GOT3 (cell line): ENCODE data around the gene PRPF39.
"Not testable (repeated sequence)": the region's sequence is repeated elsewhere in the genome, so short reads cannot be mapped to it uniquely, and the experiment has no call there.

Experiments
- DNase-seq: peaks from one replicate; lab custom pipeline; 2025; ENCODE audit warnings: mixed read lengths; lab: John Stamatoyannopoulos, UW

The PRPF39 gene, protein sequence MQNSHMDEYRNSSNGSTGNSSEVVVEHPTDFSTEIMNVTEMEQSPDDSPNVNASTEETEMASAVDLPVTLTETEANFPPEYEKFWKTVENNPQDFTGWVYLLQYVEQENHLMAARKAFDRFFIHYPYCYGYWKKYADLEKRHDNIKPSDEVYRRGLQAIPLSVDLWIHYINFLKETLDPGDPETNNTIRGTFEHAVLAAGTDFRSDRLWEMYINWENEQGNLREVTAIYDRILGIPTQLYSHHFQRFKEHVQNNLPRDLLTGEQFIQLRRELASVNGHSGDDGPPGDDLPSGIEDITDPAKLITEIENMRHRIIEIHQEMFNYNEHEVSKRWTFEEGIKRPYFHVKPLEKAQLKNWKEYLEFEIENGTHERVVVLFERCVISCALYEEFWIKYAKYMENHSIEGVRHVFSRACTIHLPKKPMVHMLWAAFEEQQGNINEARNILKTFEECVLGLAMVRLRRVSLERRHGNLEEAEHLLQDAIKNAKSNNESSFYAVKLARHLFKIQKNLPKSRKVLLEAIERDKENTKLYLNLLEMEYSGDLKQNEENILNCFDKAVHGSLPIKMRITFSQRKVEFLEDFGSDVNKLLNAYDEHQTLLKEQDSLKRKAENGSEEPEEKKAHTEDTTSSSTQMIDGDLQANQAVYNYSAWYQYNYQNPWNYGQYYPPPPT

DNA sequence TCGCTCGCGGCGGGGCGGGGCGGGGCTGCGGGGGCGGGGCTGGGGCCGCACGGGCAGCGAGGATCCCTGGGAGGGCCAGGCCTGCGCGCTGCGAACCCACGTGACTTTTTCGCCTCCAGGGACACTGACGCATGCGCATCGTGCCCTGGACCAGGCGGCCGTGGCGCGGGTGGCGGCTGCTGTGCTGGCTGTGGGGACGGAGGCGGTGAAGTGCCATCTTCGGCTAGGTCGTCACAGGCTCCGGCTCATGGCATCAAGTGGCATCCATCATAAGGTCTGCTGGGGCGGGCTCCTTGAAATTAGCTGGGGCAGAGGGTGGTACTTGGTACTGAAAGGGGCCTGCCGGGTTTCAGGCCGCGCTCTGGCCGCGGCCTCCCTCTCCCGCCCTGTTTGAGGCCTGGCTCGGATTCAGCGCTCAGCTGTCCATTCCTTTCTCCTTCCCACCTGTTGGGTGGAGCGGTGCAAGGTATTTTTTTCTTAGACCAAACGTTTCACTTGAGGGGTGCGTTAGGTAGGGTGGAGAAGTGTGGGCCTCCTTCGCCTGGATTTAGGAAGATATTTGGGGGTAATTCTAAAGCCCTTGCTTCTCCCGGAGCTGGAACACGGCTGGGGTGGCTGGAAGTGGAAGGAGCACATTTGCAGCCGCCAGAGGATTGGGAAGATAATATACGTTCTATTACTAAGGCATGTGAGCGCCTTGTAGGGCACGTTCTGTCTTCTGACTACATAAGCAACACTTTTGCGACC lies at the start of gene PRPF39:
Gene PRPF39 (plus strand): TSS at position 141 of the 747 bp plus-strand sequence. CDS start 11,124 bp downstream, outside the sequence.
- peak; percentile 57 for DNase-seq

DNA sequence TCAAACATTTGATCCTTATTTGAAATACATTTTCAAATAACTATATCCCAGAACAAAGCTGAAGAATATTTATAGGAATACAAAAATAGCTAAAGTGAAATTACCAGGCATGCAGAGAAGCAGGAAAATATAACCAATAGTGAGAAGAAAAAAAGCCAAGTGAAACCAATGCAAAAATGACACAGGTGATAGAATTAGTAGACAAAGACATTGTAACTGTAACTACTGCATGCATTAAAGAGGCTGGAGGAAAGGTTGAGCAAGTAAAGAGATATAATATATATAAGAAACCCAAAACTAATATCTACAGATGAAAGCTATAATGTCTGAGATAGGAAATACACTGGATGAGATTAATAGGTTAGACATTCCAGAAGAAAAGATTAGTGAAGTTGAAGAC lies 49.2 kb upstream of the PRPF39 start:
- DNase-seq = no peak

DNA sequence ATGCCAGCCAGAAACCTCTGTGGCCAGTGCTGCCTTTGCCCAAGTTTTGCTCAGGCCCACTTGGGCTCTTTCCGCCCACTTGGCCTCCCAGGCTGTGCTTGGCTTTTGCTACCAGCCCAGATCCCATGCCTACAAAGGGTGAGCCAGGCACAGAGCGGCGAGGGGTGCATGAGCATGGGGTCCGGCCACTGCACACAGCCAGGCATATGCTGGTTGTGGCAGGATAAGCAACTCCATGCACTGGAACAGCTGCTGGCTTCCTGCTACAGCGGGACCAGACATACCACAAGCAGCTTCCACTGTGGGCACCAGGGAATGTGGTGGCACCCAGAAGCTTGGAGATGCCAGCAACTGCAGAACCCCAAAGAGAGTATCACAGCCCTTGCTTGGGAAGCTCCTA lies 45.7 kb upstream of the PRPF39 start:
- DNase-seq = no peak

DNA sequence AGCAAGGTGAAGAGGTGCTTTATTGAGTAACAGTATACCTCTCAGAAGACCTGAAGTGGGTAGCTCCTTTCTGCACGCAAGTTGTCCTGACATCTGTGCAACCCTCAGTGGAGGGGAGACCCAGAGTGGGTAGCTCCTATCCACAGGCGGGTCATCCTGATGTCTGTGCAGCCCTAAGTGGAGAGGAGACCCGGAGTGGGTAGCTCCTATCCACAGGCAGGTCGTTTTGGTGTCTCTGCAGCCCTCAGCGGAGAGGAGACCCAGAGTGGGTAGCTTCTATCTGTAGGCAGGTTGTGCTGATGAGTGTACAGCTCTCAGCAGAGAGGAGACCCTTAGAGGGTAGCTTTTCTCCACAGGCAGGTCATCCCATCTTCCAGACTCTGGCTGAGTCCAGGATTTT lies 45.1 kb upstream of the PRPF39 start:
- no peak for DNase-seq

DNA sequence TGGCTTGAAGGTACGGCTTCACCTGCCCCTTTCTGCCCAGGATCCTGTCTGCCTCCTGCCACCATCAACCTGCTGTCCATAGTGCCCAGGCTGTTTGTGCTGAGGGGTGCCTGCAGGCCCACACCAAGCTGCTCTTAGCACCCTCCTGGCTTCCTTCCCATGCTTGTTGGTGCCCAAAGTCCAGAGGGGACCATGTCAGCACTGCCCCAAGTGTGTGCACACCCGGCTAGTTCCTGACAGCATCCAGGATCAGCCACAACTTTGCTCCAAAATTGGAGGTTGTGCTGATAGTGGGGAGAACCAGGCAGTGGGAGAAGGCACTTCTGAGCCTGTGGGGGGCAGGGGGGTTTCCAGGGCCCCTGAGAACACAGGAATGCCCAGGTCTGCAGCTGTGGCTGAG lies 44.5 kb upstream of the PRPF39 start:
- no peak for DNase-seq

DNA sequence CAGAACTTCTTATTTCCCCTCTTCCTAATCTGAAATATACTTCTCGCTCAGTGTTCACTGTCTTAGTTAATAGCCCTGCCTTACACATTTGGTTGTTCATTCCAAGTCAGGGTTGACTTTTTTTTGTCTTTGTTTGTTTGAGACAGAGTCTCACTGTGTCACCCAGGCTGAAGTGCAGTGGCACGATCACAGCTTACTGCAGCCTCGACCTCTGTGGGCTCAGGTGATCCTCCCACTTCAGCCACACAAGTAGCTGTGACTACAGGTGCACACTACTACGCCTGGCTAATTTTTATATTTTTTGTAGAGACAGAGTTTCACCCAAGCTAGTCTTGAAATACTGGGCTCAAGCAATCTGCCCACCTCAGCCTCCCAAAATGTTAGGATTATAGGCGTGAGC lies 42.3 kb upstream of the PRPF39 start:
- no peak for DNase-seq

DNA sequence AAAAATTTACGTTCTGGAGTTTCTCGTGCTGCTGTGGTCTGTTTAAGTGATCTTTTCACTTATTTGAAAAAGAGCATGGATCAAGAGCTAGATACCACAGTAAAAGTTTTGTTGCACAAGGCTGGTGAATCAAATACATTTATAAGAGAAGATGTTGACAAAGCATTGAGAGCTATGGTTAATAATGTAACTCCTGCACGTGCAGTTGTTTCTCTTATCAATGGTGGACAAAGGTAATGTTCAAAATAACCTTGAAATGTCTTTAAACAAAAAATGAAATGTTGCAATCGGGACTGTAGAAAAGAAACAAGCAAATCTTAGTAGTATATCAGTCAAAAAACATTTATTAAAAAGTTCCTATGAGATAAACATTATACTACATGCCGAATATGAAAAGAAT lies 39.3 kb upstream of the PRPF39 start:
- DNase-seq = no peak

DNA sequence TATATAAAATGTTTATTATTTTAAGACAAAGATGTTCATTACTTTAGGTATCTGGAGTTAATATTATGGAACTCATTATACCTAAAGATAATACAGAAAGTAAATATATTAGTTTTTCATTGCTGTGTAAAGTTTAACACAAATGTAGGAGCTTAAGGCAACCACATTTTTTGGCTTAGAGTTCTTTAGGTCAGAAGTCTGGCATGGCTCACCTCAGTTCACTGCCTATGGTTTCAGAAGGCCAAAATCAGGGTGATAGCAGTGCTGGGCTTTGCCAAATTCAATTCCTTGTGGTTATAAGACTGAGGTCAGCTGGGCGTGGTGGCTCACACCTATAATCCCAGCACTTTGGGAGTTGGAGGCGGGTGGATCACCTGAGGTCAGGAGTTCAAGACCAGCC lies 35.5 kb upstream of the PRPF39 start:
- no peak for DNase-seq

DNA sequence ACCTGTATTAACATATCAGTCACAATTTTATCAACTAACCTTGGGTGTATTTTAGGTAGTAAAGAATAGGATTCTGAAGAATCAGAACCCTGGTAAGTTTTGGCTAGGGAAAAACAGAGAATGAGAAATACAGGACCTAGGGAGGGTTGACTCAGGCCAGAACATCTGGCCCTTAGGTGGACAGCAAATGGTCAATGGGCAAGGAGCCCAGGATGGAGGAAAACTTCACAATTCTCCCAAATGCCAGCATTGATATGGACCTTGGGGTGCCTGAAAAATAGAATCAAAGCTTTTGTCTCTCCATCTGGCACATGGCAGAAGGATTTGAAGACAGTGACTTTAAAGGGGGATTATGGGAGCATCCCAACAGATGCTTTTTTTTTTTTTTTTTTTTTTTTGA lies 32.7 kb upstream of the PRPF39 start:
- no peak for DNase-seq

DNA sequence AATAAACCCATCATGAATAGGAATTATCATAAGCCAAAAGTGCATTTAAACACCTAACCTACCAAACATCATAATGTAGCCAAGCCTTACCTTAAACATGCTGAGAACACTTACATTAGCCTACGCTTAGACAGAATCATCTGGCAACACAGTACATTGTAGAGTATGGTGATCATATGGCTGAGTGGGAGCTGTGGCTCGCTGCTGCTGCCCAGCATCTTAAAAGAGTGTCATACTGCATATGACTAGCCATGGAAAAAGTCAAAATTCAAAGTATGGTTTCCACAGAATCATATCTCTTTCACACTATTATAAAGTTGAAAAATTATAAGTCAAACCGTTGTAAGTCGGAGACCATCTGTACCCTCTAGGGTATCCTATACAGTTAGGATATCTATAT lies 32.0 kb upstream of the PRPF39 start:
- no peak for DNase-seq

DNA sequence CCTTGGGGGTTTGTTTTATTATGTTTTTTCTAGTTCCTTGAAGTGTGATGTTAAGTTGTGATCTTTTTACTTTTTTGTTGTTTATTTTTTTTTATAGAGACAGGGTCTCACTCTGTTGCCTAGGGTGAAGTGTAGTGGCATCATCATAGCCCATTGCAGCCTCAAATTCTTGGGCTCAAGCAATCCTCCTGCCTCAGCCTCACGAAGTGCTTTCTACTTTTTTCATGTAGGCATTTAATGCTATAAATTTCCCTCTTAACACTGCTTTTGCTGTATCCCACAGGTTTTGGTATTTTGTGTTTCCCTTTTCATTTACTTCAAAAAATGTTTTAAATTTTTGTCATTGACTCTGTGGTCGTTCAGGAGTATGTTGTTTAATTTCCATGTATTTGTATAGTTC lies 26.6 kb upstream of the PRPF39 start:
- DNase-seq = no peak

DNA sequence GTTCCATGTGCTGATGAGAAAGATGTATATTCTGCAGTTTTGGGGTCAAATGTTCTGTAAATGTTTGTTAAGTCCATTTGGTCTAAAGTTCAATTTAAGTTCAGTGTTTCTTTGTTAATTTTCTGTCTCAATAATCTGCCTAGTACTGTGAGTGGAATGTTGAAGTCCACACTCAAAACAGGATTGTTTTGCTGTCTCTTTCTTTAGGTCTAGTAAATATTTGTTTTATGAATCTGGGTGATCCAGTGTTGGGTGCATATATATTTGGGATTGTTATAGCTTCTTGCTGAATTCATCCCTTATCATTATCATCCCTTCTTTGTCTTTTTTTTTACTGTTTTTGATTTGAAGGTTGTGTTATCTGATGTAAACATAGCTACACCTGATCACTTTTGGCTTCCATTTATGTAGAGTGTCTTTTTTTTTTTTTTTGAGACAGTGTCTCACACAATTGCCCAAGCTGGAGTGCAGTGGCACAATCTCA lies 26.0 kb upstream of the PRPF39 start:
- DNase-seq = no peak

DNA sequence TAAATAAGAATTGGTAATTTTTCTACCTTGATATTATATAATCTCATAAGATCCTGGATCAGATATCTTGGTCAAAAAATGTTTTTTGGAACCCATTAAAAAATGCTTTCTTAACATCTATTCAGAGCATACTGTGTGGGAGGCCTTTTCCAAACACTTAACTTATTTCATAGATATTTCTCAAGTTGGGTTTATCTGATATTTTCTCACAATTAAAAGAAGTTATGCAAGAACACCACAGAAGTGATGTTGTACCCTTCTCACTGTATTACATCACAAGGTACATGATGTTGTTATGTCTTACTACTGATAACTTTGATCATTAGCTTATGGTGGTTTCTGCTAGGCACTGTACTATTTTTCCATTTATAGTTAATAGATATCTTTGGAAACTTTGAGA lies 23.4 kb upstream of the PRPF39 start:
- DNase-seq = no peak

DNA sequence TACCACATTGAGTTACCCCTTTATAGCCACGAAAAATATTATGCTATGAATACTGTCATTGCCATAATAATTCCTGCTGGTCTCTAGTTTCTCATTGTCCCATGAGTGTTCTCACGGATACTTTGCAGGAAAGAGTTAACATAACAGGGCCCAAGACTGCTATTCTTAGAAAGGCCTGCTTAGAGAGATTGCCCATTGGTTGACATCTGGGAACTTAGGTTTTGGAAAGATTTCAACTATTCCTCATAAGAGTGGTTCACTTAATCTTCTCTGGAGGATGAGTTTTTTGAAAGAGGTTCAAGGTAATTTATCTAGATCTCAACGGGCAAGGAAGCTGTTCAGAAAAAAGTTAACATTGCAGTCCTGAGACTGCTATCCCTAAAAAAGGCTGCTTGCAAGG lies 18.4 kb upstream of the PRPF39 start:
- no peak for DNase-seq

DNA sequence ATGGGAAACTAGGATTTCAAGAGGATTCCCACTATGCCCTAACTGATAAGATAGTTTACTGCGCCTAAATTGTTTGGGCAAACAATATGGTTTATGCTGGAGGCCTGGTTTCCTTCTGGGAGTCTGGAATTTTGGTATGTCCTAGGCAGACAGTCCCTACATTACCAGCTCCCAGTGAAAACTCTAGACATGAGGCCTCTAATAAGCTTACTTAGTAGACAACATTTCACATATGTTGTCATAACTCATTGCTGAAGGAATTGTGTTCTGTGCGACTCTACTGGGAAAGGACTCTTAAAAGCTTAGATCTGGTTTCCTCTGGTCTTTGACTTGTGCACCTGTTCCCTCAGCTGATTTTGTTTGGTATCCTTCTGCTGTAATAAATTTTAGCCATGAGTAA lies 18.0 kb upstream of the PRPF39 start:
- DNase-seq = no peak

DNA sequence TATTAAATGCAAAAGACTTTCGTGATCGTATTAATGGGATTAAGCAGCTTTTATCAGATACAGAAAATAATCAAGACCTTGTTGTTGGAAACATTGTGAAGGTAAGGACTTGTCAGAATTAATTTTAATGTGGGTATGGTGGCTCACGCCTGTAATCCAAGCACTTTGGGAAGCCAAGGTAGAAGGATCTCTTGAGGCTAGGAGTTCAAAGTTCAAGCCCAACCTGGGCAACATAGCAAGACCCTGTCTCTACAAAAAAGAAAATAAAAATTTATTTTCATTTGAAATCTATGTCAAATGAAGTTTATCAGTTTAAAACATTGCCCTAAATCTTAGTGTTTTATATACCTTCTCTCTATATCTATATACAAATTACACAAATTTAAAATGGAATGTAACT lies 17.2 kb upstream of the PRPF39 start:
- no peak for DNase-seq

DNA sequence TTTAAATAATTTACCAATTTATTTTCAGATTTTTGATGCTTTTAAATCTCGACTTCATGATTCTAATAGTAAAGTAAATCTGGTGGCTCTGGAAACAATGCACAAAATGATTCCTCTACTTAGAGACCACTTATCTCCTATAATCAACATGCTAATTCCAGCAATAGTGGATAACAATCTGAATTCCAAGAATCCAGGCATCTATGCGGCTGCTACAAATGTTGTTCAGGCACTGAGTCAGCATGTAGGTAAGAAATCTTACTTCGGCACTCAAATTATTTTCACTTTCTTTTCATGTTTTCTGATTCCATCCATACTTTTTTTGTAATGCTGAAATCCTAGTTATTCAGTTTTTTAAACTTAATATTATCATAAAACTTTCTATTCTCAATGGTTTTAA lies 15.5 kb upstream of the PRPF39 start:
- DNase-seq = no peak

DNA sequence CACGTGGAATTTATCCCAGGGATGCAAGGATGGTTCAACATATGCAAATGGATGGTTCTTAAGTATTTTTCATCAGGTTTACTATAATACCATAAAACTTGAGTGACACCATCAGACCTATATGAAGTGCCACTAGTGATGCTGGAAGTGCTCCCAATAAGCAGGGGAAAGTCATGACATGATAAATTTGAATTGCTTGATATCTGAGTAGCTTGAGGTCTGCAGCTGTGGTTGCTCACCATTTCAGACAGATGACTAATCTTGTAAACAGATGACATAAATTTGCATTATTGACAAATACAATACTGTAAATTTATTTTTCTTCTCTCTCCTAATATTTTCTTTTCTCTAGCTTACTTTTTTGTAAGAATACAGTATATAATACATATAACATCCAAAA lies 13.7 kb upstream of the PRPF39 start:
- DNase-seq = no peak

DNA sequence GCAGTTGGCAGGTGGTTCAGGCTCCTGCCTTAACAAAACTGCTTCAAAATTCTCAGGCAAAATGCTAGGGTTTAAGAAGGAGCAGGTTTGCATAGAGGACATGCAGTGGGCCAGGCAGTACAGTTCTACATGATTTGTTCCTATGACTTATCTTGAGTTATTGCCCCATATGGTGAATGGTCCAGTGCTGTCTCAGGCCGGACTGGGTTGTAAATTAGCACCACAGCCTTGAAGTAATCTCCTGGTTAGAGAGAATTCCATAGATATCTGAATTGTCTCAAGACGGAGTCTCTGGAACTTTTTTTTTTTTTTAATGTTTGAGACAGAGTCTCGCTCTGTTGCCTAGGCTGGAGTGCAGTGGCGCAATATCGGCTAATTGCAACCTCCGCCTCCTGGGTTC lies 11.8 kb upstream of the PRPF39 start:
- DNase-seq = no peak

DNA sequence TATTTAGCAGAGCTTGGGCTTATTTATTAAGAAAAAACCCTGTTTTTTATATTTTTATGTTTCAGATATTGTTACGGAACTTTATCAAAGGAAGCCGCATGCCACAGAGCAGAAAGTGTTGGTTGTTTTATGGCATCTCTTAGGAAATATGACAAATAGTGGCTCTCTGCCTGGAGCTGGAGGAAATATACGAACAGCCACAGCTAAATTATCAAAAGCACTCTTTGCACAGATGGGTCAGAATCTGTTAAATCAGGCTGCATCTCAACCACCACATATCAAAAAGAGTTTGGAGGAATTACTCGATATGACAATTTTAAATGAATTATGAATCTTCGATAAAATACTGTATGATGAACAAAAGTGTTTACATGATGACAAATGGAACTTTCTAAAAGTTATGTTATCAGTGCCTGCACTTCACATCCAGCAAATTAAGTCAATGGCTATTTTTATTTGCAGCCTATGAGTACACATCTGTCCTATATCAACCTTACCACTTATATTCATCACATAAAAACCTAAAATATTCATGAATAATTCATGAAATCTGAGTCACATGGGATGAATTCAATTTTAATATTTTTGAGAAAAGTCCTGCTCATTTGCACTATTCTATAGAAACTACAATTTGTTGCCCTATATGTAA lies 10.6 kb upstream of the PRPF39 start:
- no peak for DNase-seq

DNA sequence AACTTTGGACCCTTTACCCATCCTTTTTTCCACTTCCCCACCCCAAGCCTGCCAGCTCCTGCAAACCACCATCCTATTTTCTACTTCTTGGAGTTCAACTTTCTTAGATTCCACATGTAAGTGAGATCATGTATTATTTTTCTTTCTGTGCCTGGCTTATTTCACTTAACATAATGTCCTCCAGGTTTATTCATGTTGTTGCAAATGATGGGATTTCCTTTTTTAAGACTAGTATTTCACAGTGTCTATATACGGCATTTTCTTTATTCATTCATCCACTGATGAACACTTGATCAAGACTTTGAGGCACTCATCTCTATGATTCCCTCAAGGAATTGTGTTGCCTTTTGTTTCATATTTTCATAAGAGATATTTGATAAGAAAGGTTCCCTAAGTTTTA lies 5.6 kb upstream of the PRPF39 start:
- DNase-seq = no peak

DNA sequence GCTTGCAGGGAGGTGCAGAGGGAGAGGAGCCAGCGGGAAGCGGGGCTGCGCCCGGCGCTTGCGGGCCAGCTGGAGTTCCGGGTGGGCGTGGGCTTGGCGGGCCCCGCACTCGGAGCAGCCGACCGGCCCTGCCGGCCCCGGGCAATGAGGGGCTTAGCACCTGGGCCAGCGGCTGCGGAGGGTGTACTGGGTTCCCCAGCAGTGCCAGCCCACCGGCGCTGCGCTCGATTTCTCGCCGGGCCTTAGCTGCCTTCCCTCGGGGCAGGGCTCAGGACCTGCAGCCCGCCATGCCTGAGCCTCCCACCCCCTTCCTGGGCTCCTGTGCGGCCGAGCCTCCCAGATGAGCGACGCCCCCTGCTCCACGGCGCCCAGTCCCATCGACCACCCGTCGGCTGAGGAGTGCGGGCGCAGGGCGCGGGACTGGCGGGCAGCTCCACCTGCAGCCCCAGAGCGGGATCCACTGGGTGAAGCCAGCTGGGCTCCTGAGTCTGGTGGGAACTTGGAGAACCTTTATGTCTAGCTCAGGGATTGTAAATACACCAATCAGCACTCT lies 3.4 kb upstream of the PRPF39 start:
- not testable (repeated sequence) for DNase-seq
